ENCODE measurements around the gene MRGPRX1. TPM values are rescaled to one million over a fixed set of nuclear protein-coding genes. Genes with fewer than 3 reads are reported as not detected.
"Not testable (repeated sequence)": the region's sequence is repeated elsewhere in the genome, so short reads cannot be mapped to it uniquely, and the experiment has no call there.

The MRGPRX1 gene
- not detected in 2 replicates for total RNA-seq (2014; rRNA removed; shearing (Covaris generic); ENCODE audit: low replicate concordance)

DNA sequence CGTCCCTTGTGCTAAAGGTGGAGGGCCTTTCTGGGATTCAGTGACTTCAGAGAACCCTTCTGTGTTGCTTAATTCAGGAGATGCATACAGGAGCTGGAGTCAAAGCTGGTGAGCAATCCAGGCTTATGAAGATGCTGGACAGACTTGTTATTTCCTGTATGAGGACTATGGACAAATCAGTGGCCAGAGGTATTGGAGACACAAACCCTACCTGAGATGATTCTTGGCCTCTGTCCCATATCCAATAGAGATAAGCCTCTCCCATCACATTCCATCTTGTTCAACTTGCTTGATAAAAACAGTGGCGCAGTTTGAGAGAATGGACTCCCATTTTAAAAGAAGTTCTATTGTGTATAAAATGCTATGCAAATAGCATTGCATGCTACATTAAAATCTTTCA is at the start of gene MRGPRX1:
TSS of gene MRGPRX1 (minus strand) at position 101 of the 400 bp plus-strand sequence. CDS start 4,630 bp downstream, outside the sequence.
- Histone ChIP-seq H3K36me3 (no peaks in the 10 kb centered on the region), H3K27me3 (peaks cover 15% of the 10 kb centered on the region), H3K9me3 (no peaks in the 10 kb centered on the region), H3K4me3 (no peak within 1 kb of the TSS)
- DNase-seq: no peak

DNA sequence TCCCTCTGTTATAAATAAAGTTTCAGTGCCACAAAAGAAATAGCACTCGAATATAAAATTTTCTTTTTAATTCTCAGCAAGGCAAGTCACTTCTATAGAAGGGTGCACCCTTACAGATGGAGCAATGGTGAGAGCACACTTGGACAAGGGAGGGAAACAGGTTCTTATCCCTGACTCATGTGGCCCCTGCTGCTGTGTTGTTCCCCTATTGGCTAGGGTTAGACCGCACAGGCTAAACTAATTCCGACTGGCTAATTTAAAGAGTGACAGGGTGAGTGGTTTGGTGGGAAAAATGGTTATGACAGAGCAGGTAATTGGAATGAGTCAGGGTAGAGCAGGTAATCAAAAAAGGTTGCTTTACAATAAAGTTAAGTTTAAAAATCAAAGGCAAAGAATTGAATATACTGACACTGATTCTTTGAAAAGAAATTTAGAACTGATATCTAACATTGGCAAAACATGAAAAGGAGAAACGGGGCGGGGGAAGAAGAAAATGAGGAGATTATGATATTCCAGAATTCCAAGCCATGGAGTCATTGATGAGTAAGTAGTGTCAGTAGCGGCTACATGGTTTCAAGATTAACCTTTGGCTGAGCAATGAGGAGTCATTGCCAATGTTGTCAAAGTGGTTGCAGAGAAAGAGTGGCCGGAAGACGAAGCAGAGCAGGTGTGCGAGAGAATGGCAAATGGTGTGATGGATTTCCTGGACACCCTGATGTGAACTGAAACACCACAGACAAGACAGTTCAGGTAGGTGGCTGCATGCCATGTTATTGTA is 48.4 kb upstream of the MRGPRX1 start:
- H3K4me3 ChIP-seq: no peak overlapping the region

DNA sequence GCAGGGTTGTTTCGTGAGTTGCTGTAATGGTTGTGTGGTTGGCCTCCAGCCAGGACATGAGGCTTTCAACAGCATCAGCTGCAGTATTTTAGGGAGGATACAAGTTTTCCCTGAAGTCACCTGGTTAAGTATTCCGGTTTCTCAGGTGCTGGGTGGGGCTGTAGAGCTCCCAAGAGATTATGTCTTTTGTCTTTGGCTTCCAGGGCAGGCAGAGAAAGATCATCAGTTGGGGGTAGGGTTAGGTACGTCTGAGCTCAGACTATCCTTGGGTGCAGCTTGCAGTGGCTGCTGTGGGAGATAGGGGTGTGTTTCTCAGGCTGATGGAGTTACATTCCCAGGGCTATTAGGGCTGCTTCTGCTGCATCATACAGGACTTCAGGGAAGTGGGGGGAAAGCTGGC is 47.5 kb upstream of the MRGPRX1 start:
- Histone ChIP-seq H3K9me3 (no peaks in the 10 kb centered on the region), H3K4me3 (no peak overlapping the region), H3K27me3 (no peaks in the 10 kb centered on the region), H3K36me3 (no peaks in the 10 kb centered on the region)
- DNase-seq: no peak

More for the DNA sequence above, 48.4 kb upstream of the MRGPRX1 start:
- Histone ChIP-seq H3K27me3 (no peaks in the 10 kb centered on the region), H3K9me3 (no peaks in the 10 kb centered on the region), H3K36me3 (no peaks in the 10 kb centered on the region)
- DNase-seq: peak; percentile 13

DNA sequence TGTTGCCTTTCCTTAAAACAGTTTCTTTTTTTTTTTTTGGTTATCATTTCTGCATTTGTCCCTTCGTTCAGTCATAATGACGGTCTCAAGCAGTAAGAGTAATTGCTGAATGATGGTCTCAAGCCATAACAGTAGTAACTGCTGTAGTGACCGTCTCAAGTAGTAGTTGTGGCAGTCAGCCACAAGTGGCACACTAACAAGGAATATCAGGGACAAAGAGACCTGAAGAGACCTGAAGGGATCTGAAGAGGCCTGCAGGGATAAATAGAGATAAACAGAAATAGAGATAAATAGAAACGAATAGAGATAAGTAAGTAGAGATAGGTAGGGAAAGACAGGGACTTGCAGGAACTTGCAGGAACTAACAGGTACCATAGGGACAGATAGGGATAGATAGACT is 42.7 kb upstream of the MRGPRX1 start:
- Histone ChIP-seq H3K36me3 (no peaks in the 10 kb centered on the region), H3K9me3 (no peaks in the 10 kb centered on the region), H3K27me3 (no peaks in the 10 kb centered on the region), H3K4me3 (no peak overlapping the region)
- no peak for DNase-seq

DNA sequence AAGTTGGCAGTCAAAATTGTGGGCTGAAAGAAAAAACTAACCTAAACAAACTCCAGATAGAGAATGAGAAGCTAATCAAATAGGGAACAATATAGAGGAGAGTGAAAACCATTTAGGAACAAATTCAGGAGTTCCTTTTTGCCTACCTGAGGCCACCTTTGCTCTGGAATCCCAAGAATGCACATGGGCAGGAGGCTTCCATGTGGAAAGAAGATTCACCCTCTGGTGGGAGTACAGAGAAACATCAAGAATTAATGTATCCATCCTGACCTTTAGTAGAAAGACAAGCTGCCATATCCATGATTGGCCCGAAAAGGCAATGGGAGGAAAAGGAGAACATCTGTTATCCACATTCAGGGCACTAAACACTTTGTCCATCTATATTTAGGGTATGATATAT is 35.0 kb upstream of the MRGPRX1 start:
- Histone ChIP-seq H3K27me3 (no peaks in the 10 kb centered on the region), H3K36me3 (no peaks in the 10 kb centered on the region), H3K9me3 (no peaks in the 10 kb centered on the region), H3K4me3 (no peak overlapping the region)
- no peak for DNase-seq

DNA sequence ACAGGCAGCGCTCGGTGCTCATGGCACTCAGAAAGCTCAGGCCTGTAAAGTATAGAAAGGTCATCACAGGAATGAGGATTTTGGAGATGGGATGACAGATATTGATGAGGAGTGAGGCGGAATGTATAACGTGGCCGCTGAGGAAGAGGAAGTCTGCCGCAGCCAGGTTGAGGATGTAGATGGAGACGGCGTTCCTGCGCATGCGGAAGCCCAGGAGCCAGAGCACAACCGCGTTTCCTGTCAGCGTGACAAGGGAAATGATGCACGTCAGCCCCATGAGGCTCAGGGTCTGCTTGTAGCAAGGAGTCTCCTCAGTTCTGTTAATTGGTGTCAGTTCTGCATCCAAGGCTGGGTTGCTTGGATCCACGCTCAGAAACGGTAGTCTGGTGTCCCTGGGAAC is 33.1 kb upstream of the MRGPRX1 start:
- no peaks in the 10 kb centered on the region for H3K9me3 ChIP-seq
- H3K4me3 ChIP-seq: no peak overlapping the region
- no peaks in the 10 kb centered on the region for H3K27me3 ChIP-seq
- no peaks in the 10 kb centered on the region for H3K36me3 ChIP-seq
- no peak for DNase-seq

DNA sequence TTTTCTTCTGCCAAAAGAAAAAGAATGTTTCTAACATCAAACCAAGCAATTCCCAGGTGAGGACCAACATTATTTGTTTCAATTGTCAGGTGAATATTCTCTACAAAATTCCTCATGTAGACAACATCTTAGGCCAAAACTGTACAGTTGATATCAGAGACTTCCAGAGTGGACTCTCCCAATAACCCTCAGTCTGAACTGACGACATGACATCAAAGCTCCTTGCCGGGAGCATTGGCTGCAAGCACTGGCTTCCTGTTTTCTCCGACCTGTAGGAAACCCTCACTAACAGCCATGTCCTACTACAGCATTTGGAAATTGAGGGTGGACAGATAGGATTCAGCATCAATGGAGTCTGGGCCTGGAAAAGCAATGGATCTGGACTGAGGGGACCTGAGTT is 30.5 kb upstream of the MRGPRX1 start:
- DNase-seq: no peak
- Histone ChIP-seq H3K9me3 (no peaks in the 10 kb centered on the region), H3K27me3 (peaks cover 4% of the 10 kb centered on the region; the same call in 1 of the 2 replicates), H3K4me3 (no peak overlapping the region), H3K36me3 (no peaks in the 10 kb centered on the region)

DNA sequence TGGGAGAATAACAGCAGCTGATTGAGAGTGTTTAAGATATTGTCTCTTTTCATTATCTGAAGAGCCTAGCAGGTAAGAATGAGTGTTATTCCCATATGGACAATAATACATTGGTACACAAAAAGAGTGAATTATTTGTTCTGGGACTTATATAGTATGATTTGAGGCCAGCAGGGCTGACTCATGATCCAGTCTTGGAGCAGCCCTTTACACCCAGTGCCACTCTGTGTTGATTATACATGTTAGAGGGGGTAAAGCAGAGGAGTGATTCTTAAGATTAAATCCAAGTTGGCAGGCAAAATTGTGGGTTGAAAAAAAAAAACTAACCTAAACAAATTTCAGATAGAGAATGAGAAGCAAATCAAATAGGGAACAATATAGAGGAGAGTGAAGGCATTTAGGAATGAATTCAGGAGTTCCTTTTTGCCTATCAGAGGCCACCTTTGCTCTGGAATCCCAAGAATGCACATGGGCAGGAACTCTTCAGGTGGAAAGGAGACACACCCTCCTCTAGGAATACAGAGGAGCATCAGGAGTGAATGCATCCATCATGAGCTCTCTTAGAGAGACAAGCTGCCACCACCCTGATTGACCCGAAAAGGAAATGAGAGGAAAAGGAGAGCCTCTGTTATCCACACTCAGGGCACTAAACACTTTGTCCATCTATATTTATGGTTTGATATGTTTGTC is 19.2 kb upstream of the MRGPRX1 start:
- H3K4me3 ChIP-seq: no peak overlapping the region
- DNase-seq: no peak
- H3K27me3 ChIP-seq: no peaks in the 10 kb centered on the region
- no peaks in the 10 kb centered on the region for H3K36me3 ChIP-seq
- H3K9me3 ChIP-seq: no peaks in the 10 kb centered on the region

DNA sequence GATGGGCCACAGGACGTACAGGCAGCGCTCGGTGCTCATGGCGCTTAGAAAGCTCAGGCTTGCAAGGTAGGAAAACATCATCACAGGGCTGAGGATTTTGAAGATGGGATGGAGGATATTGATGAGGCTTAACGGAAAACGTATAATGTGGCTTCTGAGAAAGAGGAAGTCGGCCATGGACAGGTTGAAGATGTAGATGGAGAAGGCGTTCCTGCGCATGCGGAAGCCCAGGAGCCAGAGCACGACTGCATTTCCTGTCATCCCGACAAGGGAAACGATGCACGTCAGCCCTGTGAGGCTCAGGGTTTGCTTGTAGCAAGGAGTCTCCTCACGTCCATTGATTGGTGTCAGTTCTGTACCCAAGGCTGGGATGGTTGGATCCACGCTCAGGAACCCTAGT is 17.4 kb upstream of the MRGPRX1 start:
- H3K27me3 ChIP-seq: no peaks in the 10 kb centered on the region
- no peaks in the 10 kb centered on the region for H3K9me3 ChIP-seq
- DNase-seq: no peak
- H3K36me3 ChIP-seq: no peaks in the 10 kb centered on the region
- H3K4me3 ChIP-seq: no peak overlapping the region

DNA sequence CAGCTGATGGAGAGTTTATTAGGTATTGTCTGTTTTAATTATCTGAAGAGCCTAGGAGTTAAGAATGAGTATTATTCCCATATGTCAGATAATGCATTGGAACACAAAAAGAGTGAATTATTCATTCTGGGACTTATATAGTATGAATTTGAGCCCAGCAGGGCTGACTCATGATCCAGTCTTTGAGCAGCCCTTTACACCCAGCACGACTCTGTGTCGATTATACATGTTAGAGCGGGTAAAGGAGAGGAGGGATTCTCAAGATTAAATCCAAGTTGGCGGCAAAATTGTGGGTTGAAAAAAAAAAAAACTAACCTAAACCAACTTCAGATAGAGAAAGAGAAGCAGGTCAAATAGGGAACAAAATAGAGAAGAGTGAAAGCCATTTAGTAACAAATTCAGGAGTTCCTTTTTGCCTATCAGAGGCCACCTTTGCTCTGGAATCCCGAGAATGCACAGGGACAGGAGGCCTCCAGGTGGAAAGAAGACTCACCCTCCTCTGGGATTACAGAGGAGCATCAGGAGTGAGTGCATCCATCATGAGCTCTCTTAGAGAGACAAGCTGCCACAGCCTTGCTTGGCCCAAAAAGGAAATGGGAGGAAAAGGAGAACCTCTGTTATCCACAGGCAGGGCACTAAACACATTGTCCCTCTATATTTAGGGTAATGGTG is 3.1 kb downstream of the MRGPRX1 start:
- H3K27me3 ChIP-seq: peaks cover 30% of the 10 kb centered on the region
- no peaks in the 10 kb centered on the region for H3K36me3 ChIP-seq
- H3K9me3 ChIP-seq: no peaks in the 10 kb centered on the region
- H3K4me3 ChIP-seq: no peak overlapping the region
- no peak for DNase-seq

DNA sequence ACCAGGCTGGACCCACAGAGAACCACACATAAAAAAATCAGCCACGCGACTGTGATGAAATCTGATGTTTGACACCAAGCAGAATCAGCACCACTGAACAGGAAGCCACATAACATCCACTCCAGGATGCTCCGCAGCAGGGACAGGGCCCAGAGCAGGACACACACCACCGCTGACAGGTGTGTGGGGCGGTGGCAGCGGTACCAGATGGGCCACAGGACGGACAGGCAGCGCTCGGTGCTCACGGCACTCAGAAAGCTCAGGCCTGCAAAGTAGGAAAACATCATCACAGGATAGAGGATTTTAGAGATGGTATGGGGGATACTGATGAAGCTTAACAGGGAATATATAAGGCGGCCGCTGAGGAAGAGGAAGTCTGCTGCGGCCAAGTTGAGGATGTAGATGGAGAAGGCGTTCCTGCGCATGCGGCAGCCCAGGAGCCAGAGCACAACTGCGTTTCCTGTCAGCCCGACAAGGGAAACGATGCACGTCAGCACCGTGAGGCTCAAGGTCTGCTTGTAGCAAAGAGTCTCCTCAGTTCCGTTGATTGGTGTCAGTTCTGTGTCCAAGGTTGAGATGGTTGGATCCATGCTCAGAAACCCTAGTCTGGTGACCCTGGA is 4.9 kb downstream of the MRGPRX1 start:
- DNase-seq: no peak
- Histone ChIP-seq H3K9me3 (no peaks in the 10 kb centered on the region), H3K36me3 (no peaks in the 10 kb centered on the region), H3K4me3 (no peak overlapping the region), H3K27me3 (peaks cover 36% of the 10 kb centered on the region)

DNA sequence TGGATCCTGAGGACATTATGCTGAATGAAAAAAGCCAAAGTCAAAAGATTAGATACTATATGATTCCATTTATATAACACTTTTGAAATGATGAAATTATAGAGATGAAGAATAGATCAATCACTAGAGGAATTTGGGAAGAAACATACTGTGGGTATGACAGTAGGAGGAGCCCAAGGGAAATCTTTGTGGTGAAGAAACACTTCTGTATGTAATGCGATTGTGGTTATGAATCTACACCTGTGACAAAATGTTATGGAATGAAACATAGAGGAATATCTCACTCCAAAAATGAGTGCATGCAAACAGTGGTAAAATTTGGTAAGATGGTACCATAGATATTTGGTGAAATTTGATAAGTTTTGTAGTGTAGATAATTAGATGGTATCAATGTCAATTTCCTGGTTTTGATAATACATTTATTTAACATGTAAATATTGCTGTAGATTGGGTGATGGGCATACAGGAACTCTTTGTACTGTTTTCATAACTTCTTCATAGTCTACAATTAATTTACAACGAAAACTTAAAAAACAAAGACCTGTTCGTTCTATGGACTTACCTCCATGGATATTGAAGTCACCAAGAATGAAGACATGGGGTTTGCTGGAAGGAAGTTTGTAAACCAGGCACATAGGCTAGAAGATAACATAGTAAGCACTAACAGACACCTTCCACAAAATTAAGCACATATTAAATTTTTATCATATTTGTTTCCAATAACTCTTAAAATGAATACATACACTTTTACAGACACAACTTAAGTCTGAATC is 11.5 kb downstream of the MRGPRX1 start:
- Histone ChIP-seq H3K27me3 (peaks cover 42% of the 10 kb centered on the region), H3K9me3 (no peaks in the 10 kb centered on the region; the same call in 1 of the 2 replicates), H3K36me3 (no peaks in the 10 kb centered on the region), H3K4me3 (no peak overlapping the region)
- DNase-seq: no peak

DNA sequence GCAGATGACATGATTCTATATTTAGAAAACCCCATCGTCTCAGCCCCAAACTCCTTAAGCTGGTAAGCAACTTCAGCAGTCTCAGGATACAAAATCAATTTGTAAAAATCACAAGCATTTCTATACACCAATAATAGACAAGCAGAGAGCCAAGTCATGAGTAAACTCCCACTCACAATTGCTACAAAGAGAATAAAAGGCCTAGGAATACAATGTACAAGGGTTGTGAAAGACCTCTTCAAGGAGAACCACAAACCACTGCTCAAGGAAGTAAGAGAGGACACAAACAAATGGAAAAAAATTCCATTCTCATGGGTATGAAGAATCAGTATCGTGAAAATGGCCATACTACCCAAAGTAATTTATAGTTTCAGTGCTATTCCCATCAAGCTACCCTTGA is 13.8 kb downstream of the MRGPRX1 start:
- peaks cover 30% of the 10 kb centered on the region for H3K27me3 ChIP-seq
- H3K4me3 ChIP-seq, H3K36me3 ChIP-seq, DNase-seq, H3K9me3 ChIP-seq: not testable (repeated sequence)

DNA sequence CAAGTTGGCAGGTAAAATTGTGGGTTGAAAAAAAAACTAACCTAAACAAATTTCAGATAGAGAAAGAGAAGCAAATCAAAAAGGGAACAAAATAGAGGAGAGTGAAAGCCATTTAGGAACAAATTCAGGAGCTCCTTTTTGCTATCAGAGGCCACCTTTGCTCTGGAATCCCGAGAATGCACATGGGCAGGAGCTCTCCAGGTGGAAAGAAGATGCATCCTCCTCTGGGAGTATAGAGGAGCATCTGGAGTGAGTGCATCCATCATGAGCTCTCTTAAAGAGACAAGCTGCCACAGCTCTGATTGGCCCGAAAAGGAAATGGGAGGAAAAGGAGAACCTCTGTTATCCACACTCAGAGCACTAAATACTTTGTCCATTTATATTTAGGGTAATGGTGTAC is 26.3 kb downstream of the MRGPRX1 start:
- H3K36me3 ChIP-seq: no peaks in the 10 kb centered on the region
- no peaks in the 10 kb centered on the region; the same call in 1 of the 2 replicates for H3K27me3 ChIP-seq

DNA sequence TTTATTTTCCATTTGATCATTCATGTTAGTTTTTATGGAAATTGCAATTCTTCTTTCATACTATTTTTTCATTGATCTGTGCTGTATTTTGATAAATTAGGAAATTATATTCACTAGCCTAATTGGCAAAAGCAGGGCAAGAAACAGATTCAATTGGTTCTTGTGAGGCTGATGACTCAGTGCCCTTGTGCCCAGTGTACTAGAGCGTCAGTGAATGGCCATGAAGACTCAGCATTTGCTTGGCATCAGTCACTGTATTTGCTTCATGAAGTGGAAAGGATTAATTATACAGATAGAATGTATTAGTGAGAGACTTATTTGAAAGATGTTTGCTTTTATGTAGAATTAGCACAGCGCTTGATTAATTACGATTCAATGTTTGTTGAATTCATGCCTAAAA is 31.8 kb downstream of the MRGPRX1 start:
- no peak for DNase-seq
- Histone ChIP-seq H3K27me3 (no peaks in the 10 kb centered on the region; the same call in 1 of the 2 replicates), H3K36me3 (no peaks in the 10 kb centered on the region), H3K4me3 (no peak overlapping the region), H3K9me3 (no peaks in the 10 kb centered on the region)

More for the DNA sequence above, 26.3 kb downstream of the MRGPRX1 start:
- no peaks in the 10 kb centered on the region for H3K9me3 ChIP-seq
- no peak overlapping the region for H3K4me3 ChIP-seq
- DNase-seq: no peak

DNA sequence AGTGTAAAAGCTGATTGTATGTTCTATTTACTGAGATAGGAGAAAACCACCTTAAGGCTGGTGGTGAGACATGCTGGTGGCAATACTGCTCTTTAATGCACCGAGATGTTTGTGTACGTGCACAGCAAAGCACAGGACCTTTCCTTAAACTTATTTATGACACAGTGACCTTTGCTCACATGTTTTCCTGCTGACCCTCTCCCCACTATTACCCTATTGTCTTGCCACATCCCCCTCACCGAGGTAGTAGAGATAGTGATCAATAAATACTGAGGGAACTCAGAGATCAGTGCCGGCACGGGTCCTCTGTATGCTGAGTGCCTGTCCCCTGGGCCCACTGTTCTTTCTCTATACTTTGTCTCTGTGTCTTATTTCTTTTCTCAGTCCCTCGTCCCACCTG is 38.6 kb downstream of the MRGPRX1 start:
- not testable (repeated sequence) for H3K4me3 ChIP-seq, DNase-seq, H3K36me3 ChIP-seq, H3K9me3 ChIP-seq, H3K27me3 ChIP-seq

Measured in MG63 (cell line).